HG03280 (cell line): ENCODE results near the gene ME1.
A peak's percentile ranks its signal among the peaks of the same experiment; 100 is the strongest.
"Not testable (repeated sequence)": the region's sequence is repeated elsewhere in the genome, so short reads cannot be mapped to it uniquely, and the experiment has no call there.

ENCODE experiments used
- ATAC-seq: cut with Tn5 transposase; IDR thresholded peaks from one replicate; pipeline ENCODE4 v1.9.1; 2021; ENCODE audit warnings: mild to moderate bottlenecking, moderate library complexity; ENCODE audit not compliant: unreplicated experiment

ME1 gene

DNA sequence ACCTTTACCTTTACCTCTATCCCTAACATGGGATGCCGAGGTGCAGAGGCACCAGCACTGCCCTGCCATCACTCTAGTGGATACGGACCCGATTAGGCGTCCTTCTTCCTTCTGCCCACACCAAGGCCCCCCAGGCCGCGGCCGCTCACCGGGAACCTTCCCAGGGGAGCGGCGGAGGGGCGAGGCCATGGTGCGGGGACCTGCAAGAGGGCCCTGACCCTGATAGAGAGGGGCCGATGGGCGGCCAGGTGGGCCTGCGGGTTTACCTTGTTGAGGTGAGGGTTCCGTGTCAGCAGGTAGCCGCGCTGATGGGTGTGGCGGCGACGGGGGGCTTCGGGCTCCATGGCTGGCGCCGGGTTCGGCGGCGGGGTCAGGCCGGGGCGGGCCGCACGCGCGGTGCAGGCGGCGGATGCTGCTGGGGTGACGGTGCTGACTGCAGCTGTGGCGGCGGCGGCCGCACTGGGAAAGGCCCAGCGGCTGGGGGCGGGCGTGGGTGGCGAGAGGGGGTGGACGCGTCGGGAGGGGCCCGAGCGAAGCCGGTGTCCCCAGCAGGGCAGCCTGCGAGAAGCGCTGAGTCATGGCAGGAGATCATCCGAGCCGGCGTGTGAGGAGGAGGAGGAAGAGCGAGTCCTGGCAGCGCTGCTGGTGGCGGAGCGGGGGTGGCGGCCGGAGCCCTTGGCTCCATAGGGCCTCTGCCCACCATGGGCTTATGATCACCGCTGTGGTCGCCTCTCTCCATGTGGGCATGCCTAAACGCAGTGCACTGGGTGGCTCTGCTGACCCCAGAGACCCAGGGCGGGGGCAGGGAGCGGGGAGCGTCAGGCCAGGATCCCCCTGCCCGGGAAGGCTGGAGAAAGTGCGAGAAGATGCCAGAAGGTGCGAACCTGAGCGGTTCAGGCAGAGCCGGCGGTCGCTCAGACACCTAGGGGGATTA, at the start of gene ME1:
ME1 (minus strand) TSS at position 441 of the 934 bp plus-strand sequence; CDS start at position 344, 97 bp downstream.
- peak; percentile 68 for ATAC-seq

GRCh38 chr6:83480470-83480869, 49.6 kb upstream of the ME1 start:
- no peak for ATAC-seq

GRCh38 chr6:83479389-83479788, 48.5 kb upstream of the ME1 start:
- ATAC-seq = no peak

GRCh38 chr6:83476971-83477370, 46.1 kb upstream of the ME1 start:
- no peak for ATAC-seq

- no peak for ATAC-seq
Observed at GRCh38 chr6:83474309-83474708, 43.5 kb upstream of the ME1 start.

DNA sequence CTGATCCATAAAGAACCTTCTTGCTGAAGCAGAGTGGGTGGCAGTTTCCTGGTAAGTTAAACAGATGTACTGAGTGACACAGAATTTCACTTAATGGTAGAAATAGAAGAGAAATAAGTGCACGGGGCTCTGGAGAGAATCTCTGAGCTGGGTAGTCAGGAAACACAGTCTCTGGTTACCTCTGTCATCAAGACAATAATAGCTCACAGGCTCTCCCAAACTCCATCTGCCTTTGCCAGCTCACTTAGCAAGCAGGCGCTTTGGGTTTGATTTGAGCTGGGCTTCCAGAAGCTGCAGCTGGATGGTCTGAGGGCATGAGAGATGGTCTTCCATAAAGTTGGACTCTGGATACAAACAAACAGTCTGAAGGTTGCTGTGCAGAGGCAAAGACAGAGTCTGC, 41.9 kb upstream of the ME1 start:
- ATAC-seq = no peak

- no peak for ATAC-seq
Observed at GRCh38 chr6:83470587-83470986, 39.7 kb upstream of the ME1 start.

- ATAC-seq = no peak
Observed at GRCh38 chr6:83470001-83470400, 39.1 kb upstream of the ME1 start.

DNA sequence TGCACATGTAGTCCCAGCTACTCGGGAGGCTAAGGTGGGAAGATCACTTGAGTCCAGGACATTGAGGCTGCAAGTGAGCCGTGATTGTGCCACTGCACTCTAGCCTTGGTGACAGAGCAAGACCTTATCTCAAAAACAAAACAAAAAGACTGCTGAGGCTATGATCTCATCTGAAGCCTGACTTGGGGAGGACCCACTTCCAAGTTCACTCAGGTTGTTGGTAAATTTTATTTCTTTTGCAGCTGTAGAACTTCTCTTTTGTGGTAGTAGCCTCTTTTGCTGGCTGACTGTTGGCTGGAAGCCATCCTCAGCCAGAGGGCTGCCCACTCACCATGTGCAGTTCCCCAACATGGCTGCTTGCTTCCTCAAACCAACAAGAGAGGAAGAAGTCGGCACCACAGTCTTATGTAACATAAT, 36.8 kb upstream of the ME1 start:
- ATAC-seq = no peak

- ATAC-seq = no peak
Observed at GRCh38 chr6:83466328-83466727, 35.5 kb upstream of the ME1 start.

GRCh38 chr6:83464381-83465140, 33.7 kb upstream of the ME1 start:
- no peak for ATAC-seq

DNA sequence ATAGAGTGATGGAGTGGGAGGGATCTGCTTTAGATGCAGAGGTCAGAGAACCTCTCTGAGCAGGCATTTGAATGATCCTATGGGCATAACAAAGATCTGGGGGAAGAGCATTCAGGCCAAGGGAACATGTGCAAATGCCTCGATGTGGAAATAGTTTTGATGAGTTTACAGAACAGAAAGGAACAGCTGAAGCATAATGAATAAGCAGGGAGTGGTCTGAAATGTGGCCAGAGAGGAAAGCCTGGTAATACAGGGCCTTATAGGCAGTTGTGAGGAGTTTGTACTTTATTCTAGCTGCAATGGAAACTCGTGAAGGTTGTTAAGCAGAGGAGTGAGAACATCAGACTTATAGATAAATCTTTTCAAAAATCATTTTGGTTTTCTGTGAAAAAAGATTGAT, 33.0 kb upstream of the ME1 start:
- ATAC-seq = no peak

GRCh38 chr6:83462524-83462923, 31.7 kb upstream of the ME1 start:
- no peak for ATAC-seq

DNA sequence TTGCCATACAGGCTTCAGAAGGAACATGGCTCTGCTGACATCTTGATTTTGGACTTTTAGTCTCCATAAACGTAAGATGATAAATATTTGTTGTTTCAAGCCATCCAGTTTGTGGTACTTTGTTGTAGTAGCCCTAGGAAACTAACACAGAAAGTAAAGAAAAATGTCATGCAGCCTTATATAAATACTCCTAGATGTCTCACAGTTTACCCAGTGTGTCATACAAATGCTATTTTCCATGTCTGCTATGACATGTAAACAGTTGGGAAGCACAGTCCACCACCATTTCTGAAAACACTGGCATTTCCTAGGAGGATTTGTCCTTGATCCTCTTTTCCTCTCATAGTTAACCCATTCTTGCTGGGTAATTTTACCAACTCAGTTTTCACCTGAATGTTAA, 30.6 kb upstream of the ME1 start:
- ATAC-seq = no peak

- ATAC-seq = no peak
Observed at GRCh38 chr6:83459663-83460062, 28.8 kb upstream of the ME1 start.

GRCh38 chr6:83450015-83450414, 19.2 kb upstream of the ME1 start:
- not testable (repeated sequence) for ATAC-seq

DNA sequence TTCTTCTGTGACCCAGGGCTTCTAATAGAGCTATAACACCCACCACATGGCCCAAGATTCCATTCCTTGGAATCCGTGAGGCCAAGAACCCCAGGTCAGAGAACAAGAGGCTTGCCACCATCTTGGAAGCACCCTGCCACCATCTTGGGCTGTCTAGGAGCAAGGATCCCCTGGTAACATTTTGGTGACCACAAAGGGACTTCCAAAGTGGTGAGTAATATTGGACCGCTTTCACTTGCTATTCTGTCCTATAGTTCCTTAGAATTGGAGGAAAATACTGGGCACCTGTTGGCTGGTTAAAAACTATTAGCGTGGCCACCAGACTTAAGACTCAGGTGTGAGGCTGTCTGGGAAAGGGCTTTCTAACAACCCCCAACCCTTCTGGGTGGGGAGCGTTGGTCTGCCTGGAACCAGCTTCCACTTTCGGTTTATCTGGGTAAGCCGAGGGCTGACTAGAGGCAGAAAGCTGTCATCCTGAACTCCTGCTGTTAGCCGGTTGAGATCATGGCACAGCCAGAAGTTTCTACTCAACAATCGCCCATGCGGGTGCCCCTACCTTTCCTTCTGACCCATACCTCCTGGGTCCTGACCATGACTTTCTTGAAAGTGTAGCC, 13.3 kb upstream of the ME1 start:
- ATAC-seq = not testable (repeated sequence)

DNA sequence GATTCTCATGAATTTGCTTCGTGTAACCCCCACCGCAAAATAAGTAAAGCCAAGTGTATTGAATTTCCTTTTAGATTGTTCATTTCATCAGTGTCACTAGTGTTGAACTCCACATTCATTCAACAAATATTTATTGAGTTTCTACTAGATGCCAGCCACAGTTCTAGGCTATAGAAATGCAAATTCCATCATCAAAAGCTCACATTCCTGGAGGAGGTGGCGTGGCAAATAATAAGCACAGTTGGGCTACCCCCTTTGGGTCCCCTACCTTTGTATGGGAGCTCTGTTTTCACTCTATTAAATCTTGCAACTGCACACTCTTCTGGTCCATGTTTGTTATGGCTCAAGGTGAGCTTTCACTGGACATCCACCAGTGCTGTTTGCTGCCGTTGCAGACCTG, 12.7 kb upstream of the ME1 start:
- ATAC-seq = no peak

DNA sequence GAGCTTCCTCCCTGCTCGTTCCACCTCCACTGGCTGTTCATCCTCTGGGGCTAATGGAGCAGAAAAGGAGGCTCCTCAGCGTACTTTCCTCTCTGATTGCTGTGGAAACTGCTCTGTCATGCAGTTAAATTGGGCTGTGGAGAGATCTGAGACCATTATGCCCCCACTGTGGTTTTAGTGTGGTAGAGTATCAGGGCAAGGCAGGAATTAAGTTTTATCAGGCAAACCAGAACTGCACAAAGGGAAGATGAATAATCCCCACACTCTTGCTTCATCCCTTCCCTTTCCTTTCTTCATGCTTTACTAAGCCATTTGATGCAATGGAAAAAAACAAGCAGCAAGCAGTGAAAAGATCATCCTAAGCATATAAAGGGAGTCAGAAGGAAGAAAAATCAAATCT, 11.9 kb upstream of the ME1 start:
- ATAC-seq = no peak

DNA sequence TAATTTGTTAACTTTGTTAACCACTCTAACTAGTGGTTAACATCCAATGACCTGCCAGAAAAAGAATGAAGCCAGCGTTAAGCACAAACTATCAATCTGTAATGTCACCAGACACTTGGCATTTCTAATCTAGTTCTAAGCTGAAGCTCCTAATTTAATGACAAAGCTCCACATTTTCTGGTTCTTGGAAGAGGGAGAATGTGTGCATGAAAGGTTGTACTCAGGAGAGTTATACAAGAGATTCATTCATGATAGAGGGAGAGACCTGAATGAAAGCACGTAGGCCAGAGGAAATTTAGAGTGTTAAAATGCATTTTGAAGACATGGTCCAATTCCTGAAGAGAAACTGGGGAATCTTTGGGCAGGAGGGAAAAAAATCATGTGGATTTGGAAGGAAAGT, 8.3 kb upstream of the ME1 start:
- ATAC-seq = no peak

DNA sequence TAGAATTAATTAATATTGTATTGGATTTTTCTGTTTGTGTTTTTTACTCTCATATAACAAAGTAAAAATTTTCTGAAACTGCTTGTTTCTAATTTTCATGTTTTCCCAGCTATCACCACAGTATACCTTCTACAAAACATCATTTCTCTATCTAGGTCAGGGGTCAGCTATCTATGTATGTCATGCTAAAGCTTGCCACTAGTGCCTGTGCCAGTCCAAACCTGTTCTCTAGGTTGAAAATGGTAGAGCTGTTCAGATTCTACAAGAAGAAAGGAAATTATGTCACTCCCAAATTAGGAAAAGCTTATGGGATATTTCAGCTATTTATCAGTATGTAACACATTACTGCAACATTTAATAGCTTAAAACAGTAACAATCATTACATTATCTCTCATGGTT, 5.8 kb upstream of the ME1 start:
- ATAC-seq = no peak

DNA sequence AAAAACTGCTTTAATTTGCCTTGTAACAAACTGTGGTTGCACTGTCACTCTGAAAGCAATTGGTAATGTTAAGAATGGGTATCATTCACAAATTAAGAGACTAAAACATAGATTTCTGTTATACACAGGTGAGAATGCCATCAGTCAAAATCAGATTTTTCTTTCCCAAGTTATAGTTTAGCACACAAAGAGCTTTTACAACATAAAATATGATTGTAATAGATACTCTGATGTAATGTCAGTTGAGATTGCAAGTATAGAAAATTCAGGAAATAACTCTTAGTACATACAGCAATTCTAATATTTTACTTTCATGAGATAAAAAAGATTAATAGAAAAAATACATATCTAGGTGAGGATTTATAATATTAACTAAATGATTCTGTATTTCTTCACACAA, 2.3 kb upstream of the ME1 start:
- no peak for ATAC-seq
